Measurements from ENCODE around the gene CCDC195.

Gene CCDC195

DNA sequence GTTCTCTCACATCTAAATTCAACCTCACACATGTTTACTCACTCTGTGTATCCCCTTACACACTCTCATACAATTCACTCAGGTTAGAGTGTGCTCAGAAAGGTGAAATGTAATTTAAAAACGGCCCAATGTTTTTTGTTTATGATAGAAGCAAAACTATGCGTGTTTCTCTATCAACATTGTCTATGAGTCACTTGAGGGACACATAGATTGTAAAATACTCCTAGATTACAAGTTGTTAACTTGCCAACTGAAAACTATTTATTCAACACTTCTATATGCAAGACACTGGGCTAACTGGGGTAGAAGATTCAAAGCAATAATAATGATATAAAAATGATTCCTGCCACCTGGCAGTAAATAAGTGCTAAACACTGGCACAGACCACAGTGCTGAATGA, 24.6 kb downstream of the CCDC195 start:
- TF ChIP-seq, protein P1, sequence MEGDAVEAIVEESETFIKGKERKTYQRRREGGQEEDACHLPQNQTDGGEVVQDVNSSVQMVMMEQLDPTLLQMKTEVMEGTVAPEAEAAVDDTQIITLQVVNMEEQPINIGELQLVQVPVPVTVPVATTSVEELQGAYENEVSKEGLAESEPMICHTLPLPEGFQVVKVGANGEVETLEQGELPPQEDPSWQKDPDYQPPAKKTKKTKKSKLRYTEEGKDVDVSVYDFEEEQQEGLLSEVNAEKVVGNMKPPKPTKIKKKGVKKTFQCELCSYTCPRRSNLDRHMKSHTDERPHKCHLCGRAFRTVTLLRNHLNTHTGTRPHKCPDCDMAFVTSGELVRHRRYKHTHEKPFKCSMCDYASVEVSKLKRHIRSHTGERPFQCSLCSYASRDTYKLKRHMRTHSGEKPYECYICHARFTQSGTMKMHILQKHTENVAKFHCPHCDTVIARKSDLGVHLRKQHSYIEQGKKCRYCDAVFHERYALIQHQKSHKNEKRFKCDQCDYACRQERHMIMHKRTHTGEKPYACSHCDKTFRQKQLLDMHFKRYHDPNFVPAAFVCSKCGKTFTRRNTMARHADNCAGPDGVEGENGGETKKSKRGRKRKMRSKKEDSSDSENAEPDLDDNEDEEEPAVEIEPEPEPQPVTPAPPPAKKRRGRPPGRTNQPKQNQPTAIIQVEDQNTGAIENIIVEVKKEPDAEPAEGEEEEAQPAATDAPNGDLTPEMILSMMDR (conservative IDR thresholded peaks at IDR 0.05; ENCODE audit: low read depth, low read length): no peak
- no peak overlapping the region for H3K4me3 ChIP-seq (ENCODE audit: low read depth, low read length)
- DNase-seq (ENCODE audit: low read depth): peak; percentile 18

DNA sequence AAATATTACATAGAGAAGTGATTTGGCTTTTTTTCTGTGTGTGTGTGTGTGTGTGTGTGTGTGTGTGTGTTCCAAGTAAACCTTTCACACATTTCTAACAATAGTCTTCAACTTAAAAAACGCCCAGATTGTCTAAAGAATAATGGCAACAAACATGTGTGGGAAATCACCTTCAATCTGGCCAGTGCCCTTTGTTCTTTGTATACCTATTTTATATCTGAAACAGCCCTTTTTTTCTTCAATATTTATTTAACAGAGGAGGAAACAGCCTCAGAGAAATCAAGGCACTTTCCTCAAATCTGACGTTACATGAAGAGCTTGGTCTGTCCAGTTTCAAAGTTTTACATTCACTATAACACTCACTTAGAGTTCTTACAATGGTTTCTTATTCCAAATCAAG, 25.3 kb downstream of the CCDC195 start:
- TF ChIP-seq, protein P1 (conservative IDR thresholded peaks at IDR 0.05; ENCODE audit: low read depth, low read length): no peak
- DNase-seq (ENCODE audit: low read depth): no peak
- H3K4me3 ChIP-seq (ENCODE audit: low read depth, low read length): no peak overlapping the region

DNA sequence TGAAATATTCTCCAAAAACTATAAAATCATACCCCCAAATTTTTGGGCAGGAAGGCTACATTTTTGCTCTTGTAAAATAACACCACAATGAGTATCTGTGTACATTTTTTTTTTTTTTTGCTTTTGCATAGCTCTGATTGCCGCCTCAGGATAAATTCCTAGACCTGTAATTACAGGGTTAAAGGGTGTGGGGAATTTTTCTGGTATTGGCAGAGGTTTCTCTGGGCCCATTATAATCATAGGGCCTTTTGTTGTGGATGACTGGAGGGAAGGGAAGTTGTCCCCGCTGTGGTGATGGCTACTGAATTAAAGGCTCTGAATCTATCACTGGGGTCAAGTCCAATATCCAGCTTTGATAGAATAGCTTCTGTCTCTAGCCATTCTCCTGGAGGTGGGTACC, 26.6 kb downstream of the CCDC195 start:
- TF ChIP-seq, protein P1 (conservative IDR thresholded peaks at IDR 0.05; ENCODE audit: low read depth, low read length): no peak
- H3K4me3 ChIP-seq (ENCODE audit: low read depth, low read length): no peak overlapping the region
- DNase-seq (ENCODE audit: low read depth): no peak

DNA sequence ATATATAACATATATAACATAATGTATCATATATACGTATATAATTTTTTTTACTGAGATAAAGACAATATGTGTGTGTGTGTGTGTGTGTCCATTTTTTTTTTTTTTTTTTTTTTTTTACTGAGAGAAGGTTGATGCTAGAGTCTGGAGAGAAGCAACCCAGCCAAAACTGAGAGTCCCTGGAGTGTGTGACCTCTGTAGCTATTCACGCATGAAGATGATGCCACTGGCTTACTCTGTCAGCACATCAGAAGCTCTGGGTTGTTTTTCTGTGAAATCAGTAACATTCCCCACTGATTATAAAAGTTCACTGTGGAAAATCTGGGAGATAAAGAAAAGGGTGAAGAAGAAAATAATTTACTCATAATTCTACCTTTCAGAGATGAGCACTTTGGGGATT, 27.2 kb downstream of the CCDC195 start:
- no peak overlapping the region for H3K4me3 ChIP-seq (ENCODE audit: low read depth, low read length)
- DNase-seq (ENCODE audit: low read depth): no peak
- TF ChIP-seq, protein P1 (conservative IDR thresholded peaks at IDR 0.05; ENCODE audit: low read depth, low read length): no peak

DNA sequence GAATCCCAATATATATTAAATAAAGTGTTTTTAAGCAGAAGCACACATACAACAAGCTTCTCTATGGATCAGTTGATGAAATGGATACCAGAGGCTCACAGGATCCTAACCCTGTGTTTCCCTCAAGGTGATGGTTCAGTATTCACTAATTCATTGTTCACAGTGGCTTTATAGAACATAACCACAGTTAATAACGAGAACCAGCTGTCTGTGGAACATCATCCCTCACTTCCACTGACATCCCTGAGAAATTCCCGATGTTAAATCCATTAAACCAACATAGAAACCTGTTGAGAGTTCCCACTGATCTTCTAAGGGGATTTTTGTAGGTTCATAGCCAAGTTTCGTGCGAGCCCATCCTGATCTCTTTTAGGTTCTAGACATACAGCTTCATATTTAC, 29.0 kb downstream of the CCDC195 start:
- TF ChIP-seq, protein P1 (conservative IDR thresholded peaks at IDR 0.05; ENCODE audit: low read depth, low read length): no peak
- DNase-seq (ENCODE audit: low read depth): no peak

DNA sequence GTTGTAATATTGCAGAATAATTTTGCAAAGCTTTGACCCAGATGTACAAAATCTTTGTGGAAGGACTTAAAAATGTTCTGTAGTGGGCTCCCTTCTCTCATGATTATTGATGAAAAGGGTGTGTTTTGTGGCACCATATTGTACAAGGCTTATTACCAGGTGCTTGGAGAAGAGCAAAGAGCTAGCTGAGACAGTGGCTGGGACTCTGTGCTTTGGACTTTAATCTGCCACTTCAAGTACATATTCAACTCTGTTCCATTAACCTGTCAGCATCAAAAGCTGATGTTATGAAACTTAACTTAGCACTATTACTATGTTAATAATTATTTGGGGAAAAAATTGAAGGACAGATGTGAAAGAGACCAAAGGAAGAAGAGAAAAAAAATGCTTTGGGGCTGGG, 31.0 kb downstream of the CCDC195 start:
- no peak overlapping the region for H3K4me3 ChIP-seq (ENCODE audit: low read depth, low read length)
- TF ChIP-seq, protein P1 (conservative IDR thresholded peaks at IDR 0.05; ENCODE audit: low read depth, low read length): no peak
- no peak for DNase-seq (ENCODE audit: low read depth)

More for the DNA sequence above, 29.0 kb downstream of the CCDC195 start:
- H3K4me3 ChIP-seq (ENCODE audit: low read depth, low read length): no peak overlapping the region

DNA sequence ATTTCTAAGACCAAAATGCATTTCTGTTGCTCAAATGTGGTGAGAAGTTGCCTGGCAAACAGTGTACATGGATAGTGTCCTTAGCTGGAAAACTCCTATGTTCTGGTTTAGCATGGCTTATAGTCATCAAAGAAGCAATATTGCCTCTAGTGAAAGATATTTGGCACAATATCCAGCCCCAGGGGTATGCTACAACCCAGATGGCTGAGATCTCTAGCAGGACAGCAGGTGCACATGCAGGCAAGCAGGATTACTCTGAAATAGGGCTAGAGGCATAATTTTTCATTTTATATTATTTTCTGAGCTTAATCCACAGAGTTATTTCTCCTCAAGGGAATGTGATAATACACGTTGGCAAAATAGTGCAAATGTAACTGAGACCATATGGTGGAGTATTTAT, 34.0 kb downstream of the CCDC195 start:
- TF ChIP-seq, protein P1 (conservative IDR thresholded peaks at IDR 0.05; ENCODE audit: low read depth, low read length): no peak
- H3K4me3 ChIP-seq (ENCODE audit: low read depth, low read length): no peak overlapping the region
- no peak for DNase-seq (ENCODE audit: low read depth)
